ENCODE data around the gene ELL2.

The ELL2 gene

GRCh38 chr5:95976606-95977005 lies 15.0 kb upstream of the ELL2 start:
- DNase-seq, result no peak

GRCh38 chr5:95975703-95976102 lies 14.1 kb upstream of the ELL2 start:
- DNase-seq, result no peak

- DNase-seq, result no peak
Measured at GRCh38 chr5:95973793-95974325, 12.2 kb upstream of the ELL2 start.

GRCh38 chr5:95972196-95972595 lies 10.5 kb upstream of the ELL2 start:
- no peak for DNase-seq

GRCh38 chr5:95970359-95970704 lies 8.7 kb upstream of the ELL2 start:
- no peak for DNase-seq

GRCh38 chr5:95969651-95970358 lies 8.2 kb upstream of the ELL2 start:
- DNase-seq, result no peak

- DNase-seq, result no peak
Measured at GRCh38 chr5:95969055-95969454, 7.4 kb upstream of the ELL2 start.

- DNase-seq, result no peak
Measured at GRCh38 chr5:95967236-95967635, 5.6 kb upstream of the ELL2 start.

GRCh38 chr5:95966005-95966404 lies 4.4 kb upstream of the ELL2 start:
- DNase-seq, result no peak

GRCh38 chr5:95963650-95964410 lies 2.2 kb upstream of the ELL2 start:
- DNase-seq, result no peak

GRCh38 chr5:95962785-95963184 lies 1.1 kb upstream of the ELL2 start:
- no peak for DNase-seq

- no peak for DNase-seq
Measured at GRCh38 chr5:95962475-95962773, 773 bp upstream of the ELL2 start.

GRCh38 chr5:95960667-95961616 lies 709 bp downstream of the ELL2 start:
- peak; percentile 55 for DNase-seq

GRCh38 chr5:95959888-95960666 lies 1.6 kb downstream of the ELL2 start:
- no peak for DNase-seq

GRCh38 chr5:95959051-95959887 lies 2.4 kb downstream of the ELL2 start:
- DNase-seq, result no peak

GRCh38 chr5:95958310-95959014 lies 3.2 kb downstream of the ELL2 start:
- no peak for DNase-seq

GRCh38 chr5:95957561-95958203 lies 4.0 kb downstream of the ELL2 start:
- DNase-seq, result no peak

- DNase-seq, result no peak
Measured at GRCh38 chr5:95956900-95957293, 4.8 kb downstream of the ELL2 start.

- DNase-seq, result peak; percentile 87
Measured at GRCh38 chr5:95956021-95956899, 5.4 kb downstream of the ELL2 start.
